Prostate gland (tissue), 2 donors: ENCODE measurements around the gene ACOX3. TPM values are rescaled to one million over a fixed set of nuclear protein-coding genes. Genes with fewer than 3 reads are reported as not detected.

ENCODE experiments used
- DNase-seq: peaks from one replicate; pipeline ENCODE4 v3.0.0-alpha.2; 2019; ENCODE audit warnings: low spot score
- H3K27ac ChIP-seq, 2 donors: fragments of 200-600 bp; sonication (generic); 2 replicates each; pipeline ENCODE4 v1.5.1; 2017 to 2019
- H3K27me3 ChIP-seq: fragments of 200-600 bp; sonication (generic); replicated peaks from 2 replicates; pipeline ENCODE4 v1.5.1; 2019; ENCODE audit not compliant: insufficient read depth
- H3K36me3 ChIP-seq, 2 donors: fragments of 200-600 bp; sonication (generic); 1 replicate in 1 of 2; 2 replicates in 1 of 2; pipeline versions ENCODE4 v1.5.1 to v1.8.1; 2017 to 2019
- H3K4me1 ChIP-seq: fragments of 200-600 bp; sonication (generic); replicated peaks from 2 replicates; pipeline ENCODE4 v1.5.1; 2019
- H3K4me3 ChIP-seq, 2 donors: fragments of 200-600 bp; sonication (generic); 2 replicates each; pipeline ENCODE4 v1.5.1; 2017 to 2019
- H3K9me3 ChIP-seq: fragments of 200-600 bp; sonication (generic); 2 replicates; pipeline ENCODE4 v1.5.1; 2017
- POLR2A ChIP-seq: fragments of 450-650 bp; IDR thresholded peaks from one replicate; pipeline ENCODE4 v1.6.1; 2016; ENCODE audit warnings: antibody characterized with exemption, mild to moderate bottlenecking
- POLR2AphosphoS5 ChIP-seq: sonication (generic); formaldehyde crosslinking; IDR thresholded peaks from one replicate; pipeline ENCODE4 v1.6.1; 2017; ENCODE audit warnings: antibody characterized with exemption
- WGBS: methylation state at CpG from one replicate; pipeline ENCODE4 v1.1.5; 2018; 5-methylcytosine and 5-hydroxymethylcytosine counted together
- intact Hi-C: fragments of 100-400 bp; cut with DNase I; formaldehyde crosslinking; loops from one replicate; pipeline ENCODE4 v1.14.2; 2022
- total RNA-seq, 2 donors: library from RNA; depleted of rRNA; stranded (reverse); fragments of >200 nt; gene quantifications; one replicate each; pipeline ENCODE4 v1.1.0, GENCODE V29; 2016
- TF ChIP-seq, protein P1 (sequence below), 4 experiments: fragments of 200-600 bp in 2 of 4; fragments of 450-650 bp in 2 of 4; sonication (generic) in 2 of 4; IDR thresholded peaks; 1 replicate in 3 of 4; 2 replicates in 1 of 4; pipeline ENCODE4 v1.5.1; 2016 to 2019; ENCODE audit warnings: antibody characterized with exemption in 4 of 4, mild to moderate bottlenecking in 2 of 4, moderate library complexity in 2 of 4

ACOX3 gene
- total RNA-seq, 2 donors from 2014 or later, result 65.7 to 75.4 TPM

DNA sequence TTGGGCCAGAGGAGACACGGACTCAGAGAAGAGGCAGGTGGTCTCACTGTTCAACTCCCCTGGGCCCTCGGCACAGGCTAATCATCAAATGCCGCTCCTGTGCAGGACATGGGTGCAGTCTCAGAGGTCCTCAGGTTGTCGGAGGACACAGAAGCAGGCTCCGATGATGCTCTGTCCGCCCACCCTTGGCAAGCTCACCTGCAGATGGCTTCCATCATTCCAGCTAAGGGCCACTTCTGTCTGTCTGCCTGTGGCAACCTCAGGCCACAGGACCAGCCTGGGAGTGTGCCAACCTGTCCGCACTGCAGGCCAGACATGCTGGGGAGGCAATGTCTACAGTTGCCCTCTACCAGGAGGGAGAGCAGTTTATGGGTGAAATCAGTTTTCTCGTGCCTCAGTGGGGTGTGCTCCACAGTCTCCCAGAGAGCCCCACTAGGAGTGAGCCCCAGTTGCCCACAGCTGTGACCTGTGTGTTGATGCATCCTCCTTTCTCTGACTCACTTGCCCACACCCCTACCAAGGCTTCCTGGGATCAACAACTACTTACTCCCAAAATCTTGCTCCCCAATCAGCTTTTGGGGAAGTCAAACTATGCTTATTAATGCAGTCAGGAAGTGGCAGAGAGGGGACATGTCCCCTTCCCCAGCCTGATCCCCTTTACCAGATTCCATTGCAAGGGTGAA, 115.1 kb downstream of the ACOX3 start:
- no peaks in the 10 kb centered on the region for H3K27me3 ChIP-seq
- H3K4me3 ChIP-seq, result no peak overlapping the region
- H3K27ac ChIP-seq, result no peak overlapping the region
- intact Hi-C loops, result no loop called here
- 69% methylated on average over 8 of the region's 8 CpGs for WGBS
- no peaks in the 10 kb centered on the region for H3K4me1 ChIP-seq
- no peaks in the 10 kb centered on the region for H3K36me3 ChIP-seq
- no peak for TF ChIP-seq POLR2A
- no peak for TF ChIP-seq POLR2AphosphoS5
- TF ChIP-seq, protein P1, sequence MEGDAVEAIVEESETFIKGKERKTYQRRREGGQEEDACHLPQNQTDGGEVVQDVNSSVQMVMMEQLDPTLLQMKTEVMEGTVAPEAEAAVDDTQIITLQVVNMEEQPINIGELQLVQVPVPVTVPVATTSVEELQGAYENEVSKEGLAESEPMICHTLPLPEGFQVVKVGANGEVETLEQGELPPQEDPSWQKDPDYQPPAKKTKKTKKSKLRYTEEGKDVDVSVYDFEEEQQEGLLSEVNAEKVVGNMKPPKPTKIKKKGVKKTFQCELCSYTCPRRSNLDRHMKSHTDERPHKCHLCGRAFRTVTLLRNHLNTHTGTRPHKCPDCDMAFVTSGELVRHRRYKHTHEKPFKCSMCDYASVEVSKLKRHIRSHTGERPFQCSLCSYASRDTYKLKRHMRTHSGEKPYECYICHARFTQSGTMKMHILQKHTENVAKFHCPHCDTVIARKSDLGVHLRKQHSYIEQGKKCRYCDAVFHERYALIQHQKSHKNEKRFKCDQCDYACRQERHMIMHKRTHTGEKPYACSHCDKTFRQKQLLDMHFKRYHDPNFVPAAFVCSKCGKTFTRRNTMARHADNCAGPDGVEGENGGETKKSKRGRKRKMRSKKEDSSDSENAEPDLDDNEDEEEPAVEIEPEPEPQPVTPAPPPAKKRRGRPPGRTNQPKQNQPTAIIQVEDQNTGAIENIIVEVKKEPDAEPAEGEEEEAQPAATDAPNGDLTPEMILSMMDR (IDR thresholded peaks at IDR 0.05), result no peak
- H3K9me3 ChIP-seq, result no peaks in the 10 kb centered on the region
- no peak for DNase-seq

GRCh38 chr4:8324640-8325239, 115.8 kb downstream of the ACOX3 start:
- H3K9me3 ChIP-seq, result no peaks in the 10 kb centered on the region
- H3K27me3 ChIP-seq, result no peaks in the 10 kb centered on the region
- TF ChIP-seq, protein P1 (IDR thresholded peaks at IDR 0.05), result no peak
- TF ChIP-seq POLR2AphosphoS5, result no peak
- TF ChIP-seq POLR2A, result no peak
- H3K4me1 ChIP-seq, result no peaks in the 10 kb centered on the region
- no peaks in the 10 kb centered on the region for H3K36me3 ChIP-seq
- no peak overlapping the region for H3K4me3 ChIP-seq
- intact Hi-C loops, result no loop called here
- DNase-seq, result no peak
- H3K27ac ChIP-seq, result no peak overlapping the region
- WGBS, result 88% methylated on average over 6 of the region's 6 CpGs

DNA sequence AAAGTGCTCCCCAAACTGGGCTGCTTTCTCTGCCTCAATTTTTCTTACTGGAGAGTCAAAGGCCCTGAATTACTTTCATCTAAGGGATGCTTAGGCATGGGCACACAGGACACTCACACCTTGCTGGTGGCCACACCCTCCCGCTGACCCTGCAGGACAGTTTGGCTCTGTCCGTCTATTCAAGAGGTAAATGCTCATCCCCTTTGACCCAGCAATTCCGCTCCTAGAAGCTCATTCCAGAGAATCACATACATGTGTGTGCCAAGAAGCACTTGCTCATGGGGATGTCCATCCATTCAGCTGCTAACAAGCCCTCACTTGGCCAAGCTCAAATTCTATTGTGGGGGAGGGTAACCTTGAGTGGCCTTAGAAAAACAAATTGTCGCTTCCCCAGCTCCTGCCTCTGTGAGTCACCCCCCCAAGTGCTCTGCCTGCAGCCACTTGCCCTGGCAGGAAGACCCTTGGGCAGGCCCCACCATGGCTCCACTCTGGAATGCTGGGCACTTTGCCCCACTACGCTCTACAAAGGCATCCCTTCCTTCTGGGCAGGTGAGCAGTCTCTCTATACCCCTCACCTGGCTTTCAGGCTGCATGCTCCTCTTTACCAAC, 116.5 kb downstream of the ACOX3 start:
- DNase-seq, result no peak
- Histone ChIP-seq H3K27ac (no peak overlapping the region), H3K36me3 (no peaks in the 10 kb centered on the region), H3K27me3 (no peaks in the 10 kb centered on the region), H3K4me1 (no peaks in the 10 kb centered on the region), H3K4me3 (no peak overlapping the region), H3K9me3 (no peaks in the 10 kb centered on the region)
- no peak for TF ChIP-seq POLR2A
- TF ChIP-seq, protein P1 (IDR thresholded peaks at IDR 0.05), result no peak
- TF ChIP-seq POLR2AphosphoS5, result no peak
- intact Hi-C loops, result no loop called here
- WGBS, result 90% methylated on average over 5 of the region's 5 CpGs

DNA sequence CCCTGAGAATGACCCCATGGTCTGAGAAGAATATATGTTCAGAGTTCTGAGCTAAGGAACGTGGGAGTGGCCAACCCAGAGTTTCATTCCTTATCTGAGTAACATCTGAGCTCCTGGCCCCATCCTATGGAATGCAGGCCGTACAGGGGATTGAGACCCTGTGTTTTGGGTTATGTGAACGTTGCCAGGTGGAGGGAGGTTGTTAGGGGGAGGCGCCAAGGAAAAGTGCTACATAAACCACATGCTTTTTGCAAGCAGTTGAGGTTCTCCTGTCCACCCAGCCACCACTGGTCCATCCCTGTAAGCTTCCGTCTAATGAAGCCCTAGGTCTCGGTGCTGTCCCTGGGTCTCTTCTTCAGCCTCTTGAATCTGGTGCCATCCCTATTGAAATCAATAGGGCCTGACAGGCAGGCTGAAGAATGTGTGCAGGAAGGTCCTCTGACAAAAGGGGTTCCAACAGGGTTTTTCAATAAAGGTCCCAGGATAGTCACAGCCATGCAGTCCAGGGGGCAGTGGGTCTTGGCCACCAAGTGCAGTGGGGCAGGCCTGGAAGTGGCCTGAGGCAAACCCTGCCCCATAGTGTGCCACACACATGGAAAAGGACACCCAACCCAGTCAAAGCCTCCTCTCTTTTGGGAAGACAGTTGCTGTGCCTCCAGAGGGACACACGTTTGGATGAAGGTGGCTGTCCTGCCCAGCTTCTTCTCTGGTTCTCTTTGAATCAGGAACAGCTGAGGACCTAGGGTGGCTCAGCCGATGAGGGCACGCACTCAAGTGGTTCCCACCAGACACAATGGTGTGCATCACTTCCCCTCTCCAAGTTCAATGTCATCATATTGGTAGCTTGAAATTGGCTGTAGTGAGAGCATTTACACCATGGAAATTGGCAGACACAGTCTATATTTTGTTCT, 117.5 kb downstream of the ACOX3 start:
- H3K4me3 ChIP-seq, result no peak overlapping the region
- no peaks in the 10 kb centered on the region for H3K27me3 ChIP-seq
- no peak for DNase-seq
- TF ChIP-seq, protein P1 (IDR thresholded peaks at IDR 0.05), result no peak
- TF ChIP-seq POLR2A (no peak), POLR2AphosphoS5 (no peak)
- no peaks in the 10 kb centered on the region for H3K36me3 ChIP-seq
- H3K27ac ChIP-seq, result no peak overlapping the region
- WGBS, result 83% methylated on average over 9 of the region's 9 CpGs
- no peaks in the 10 kb centered on the region for H3K9me3 ChIP-seq
- no peaks in the 10 kb centered on the region for H3K4me1 ChIP-seq
- intact Hi-C loops, result no loop called here
